HCT116 (cell line): ENCODE results near the gene SIGLEC5.

ENCODE experiments used
- CEBPB ChIP-seq: IDR thresholded peaks from 2 replicates; pipeline ENCODE4 v1.6.1; 2012; ENCODE audit warnings: low read depth
- CTCF ChIP-seq, 3 experiments: fragments of 200-600 bp in 1 of 3; sonication (generic) in 1 of 3; IDR thresholded peaks in 2 of 3; conservative IDR thresholded peaks in 1 of 3; 2 replicates each; pipeline ENCODE4 v1.5.1; 2012 to 2017; ENCODE audit warnings: low read depth in 2 of 3, low read length in 2 of 3, antibody characterized with exemption in 1 of 3, borderline replicate concordance in 1 of 3, control low read depth in 1 of 3, mild to moderate bottlenecking in 1 of 3, mixed read lengths in 1 of 3, mixed run types in 1 of 3, moderate library complexity in 1 of 3; ENCODE audit not compliant: insufficient read depth in 1 of 3
- EGR1 ChIP-seq: IDR thresholded peaks from 2 replicates; pipeline ENCODE4 v1.6.1; 2012; ENCODE audit warnings: low read depth
- EZH2 ChIP-seq: fragments of 200-600 bp; sonication (generic); IDR thresholded peaks from 2 replicates; pipeline ENCODE4 v1.6.1; 2017; ENCODE audit warnings: antibody characterized with exemption, mixed run types
- EZH2phosphoT487 ChIP-seq: fragments of 200-600 bp; IDR thresholded peaks from 2 replicates; pipeline ENCODE4 v1.6.1; 2018; ENCODE audit warnings: antibody characterized with exemption, borderline replicate concordance
- JUND ChIP-seq: IDR thresholded peaks from 2 replicates; pipeline ENCODE4 v1.6.1; 2012
- MAX ChIP-seq: IDR thresholded peaks from 2 replicates; pipeline ENCODE4 v1.6.1; 2012
- POLR2AphosphoS5 ChIP-seq: IDR thresholded peaks from 2 replicates; pipeline ENCODE4 v1.6.1; 2011; ENCODE audit warnings: mild to moderate bottlenecking, low read depth, low read length, moderate library complexity
- YY1 ChIP-seq: IDR thresholded peaks from 2 replicates; pipeline ENCODE4 v1.6.1; 2011; ENCODE audit warnings: low read length, low read depth, moderate library complexity, mild to moderate bottlenecking; ENCODE audit not compliant: insufficient replicate concordance; ENCODE audit errors: extremely low read depth
- ZFX ChIP-seq: fragments of 450-650 bp; IDR thresholded peaks from 2 replicates; pipeline ENCODE4 v1.6.1; 2017
- ZNF274 ChIP-seq: fragments of 200-500 bp; sonication (Bioruptor generic); IDR thresholded peaks from 2 replicates; pipeline ENCODE4 v1.6.1; 2014; ENCODE audit warnings: mild to moderate bottlenecking, low read depth, low read length, inconsistent platforms
- TF ChIP-seq, protein P1 (sequence below): IDR thresholded peaks from 2 replicates; pipeline ENCODE4 v1.6.1; 2011; ENCODE audit warnings: mild to moderate bottlenecking, low read length, moderate library complexity; ENCODE audit not compliant: insufficient replicate concordance; ENCODE audit errors: extremely low read depth
- TF ChIP-seq, protein P2 (sequence below): IDR thresholded peaks from 2 replicates; pipeline ENCODE4 v1.6.1; 2012; ENCODE audit warnings: low read depth

DNA sequence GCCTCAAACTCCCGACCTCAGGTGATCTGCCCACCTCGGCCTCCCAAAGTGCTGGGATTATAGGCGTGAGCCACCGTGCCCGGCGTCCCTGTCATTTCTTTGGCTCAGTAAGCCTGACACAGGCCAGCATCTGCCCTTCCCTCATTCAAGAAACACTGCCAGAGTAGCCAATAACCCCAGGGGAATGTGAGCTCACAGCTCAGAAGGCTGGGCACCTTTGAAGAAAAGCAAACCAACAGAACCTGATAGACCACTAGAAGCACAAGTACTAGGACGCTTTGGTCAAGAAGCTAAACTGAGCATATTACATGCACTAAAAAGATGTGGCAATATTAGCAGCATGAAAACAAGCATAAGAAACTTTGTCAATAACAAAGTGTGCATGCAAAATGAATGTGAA, 14.2 kb downstream of the SIGLEC5 start:
- TF ChIP-seq POLR2AphosphoS5 (no peak), CTCF (IDR thresholded peaks at IDR 0.05 in 2 of 3, conservative IDR thresholded peaks at IDR 0.05 in 1 of 3; ENCODE audit: borderline replicate concordance in 1 of 3, insufficient read depth in 1 of 3, low read depth in 2 of 3, low read length in 2 of 3) (no peak), EZH2 (no peak), ZNF274 (no peak), EZH2phosphoT487 (no peak), CEBPB (no peak), EGR1 (no peak), YY1 (no peak), MAX (no peak), JUND (no peak), ZFX (no peak)
- TF ChIP-seq, protein P1, sequence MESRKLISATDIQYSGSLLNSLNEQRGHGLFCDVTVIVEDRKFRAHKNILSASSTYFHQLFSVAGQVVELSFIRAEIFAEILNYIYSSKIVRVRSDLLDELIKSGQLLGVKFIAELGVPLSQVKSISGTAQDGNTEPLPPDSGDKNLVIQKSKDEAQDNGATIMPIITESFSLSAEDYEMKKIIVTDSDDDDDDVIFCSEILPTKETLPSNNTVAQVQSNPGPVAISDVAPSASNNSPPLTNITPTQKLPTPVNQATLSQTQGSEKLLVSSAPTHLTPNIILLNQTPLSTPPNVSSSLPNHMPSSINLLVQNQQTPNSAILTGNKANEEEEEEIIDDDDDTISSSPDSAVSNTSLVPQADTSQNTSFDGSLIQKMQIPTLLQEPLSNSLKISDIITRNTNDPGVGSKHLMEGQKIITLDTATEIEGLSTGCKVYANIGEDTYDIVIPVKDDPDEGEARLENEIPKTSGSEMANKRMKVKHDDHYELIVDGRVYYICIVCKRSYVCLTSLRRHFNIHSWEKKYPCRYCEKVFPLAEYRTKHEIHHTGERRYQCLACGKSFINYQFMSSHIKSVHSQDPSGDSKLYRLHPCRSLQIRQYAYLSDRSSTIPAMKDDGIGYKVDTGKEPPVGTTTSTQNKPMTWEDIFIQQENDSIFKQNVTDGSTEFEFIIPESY = no peak
- TF ChIP-seq, protein P2, sequence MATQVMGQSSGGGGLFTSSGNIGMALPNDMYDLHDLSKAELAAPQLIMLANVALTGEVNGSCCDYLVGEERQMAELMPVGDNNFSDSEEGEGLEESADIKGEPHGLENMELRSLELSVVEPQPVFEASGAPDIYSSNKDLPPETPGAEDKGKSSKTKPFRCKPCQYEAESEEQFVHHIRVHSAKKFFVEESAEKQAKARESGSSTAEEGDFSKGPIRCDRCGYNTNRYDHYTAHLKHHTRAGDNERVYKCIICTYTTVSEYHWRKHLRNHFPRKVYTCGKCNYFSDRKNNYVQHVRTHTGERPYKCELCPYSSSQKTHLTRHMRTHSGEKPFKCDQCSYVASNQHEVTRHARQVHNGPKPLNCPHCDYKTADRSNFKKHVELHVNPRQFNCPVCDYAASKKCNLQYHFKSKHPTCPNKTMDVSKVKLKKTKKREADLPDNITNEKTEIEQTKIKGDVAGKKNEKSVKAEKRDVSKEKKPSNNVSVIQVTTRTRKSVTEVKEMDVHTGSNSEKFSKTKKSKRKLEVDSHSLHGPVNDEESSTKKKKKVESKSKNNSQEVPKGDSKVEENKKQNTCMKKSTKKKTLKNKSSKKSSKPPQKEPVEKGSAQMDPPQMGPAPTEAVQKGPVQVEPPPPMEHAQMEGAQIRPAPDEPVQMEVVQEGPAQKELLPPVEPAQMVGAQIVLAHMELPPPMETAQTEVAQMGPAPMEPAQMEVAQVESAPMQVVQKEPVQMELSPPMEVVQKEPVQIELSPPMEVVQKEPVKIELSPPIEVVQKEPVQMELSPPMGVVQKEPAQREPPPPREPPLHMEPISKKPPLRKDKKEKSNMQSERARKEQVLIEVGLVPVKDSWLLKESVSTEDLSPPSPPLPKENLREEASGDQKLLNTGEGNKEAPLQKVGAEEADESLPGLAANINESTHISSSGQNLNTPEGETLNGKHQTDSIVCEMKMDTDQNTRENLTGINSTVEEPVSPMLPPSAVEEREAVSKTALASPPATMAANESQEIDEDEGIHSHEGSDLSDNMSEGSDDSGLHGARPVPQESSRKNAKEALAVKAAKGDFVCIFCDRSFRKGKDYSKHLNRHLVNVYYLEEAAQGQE = no peak
